GM23248 (cell line): Measurements from ENCODE around the gene MIB1.

ENCODE experiments used
- EZH2 ChIP-seq: fragments of 200-600 bp; sonication (generic); IDR thresholded peaks from 2 replicates; pipeline ENCODE4 v1.6.1; 2018; ENCODE audit warnings: antibody characterized with exemption, mild to moderate bottlenecking; ENCODE audit not compliant: insufficient read depth, poor library complexity, severe bottlenecking
- EZH2phosphoT487 ChIP-seq: fragments of 200-600 bp; sonication (generic); IDR thresholded peaks from 2 replicates; pipeline ENCODE4 v1.6.1; 2018; ENCODE audit warnings: antibody characterized with exemption, moderate library complexity, mild to moderate bottlenecking, low read depth; ENCODE audit not compliant: insufficient read depth

GRCh38 chr18:21830532-21830931 is 89.9 kb downstream of the MIB1 start:
- TF ChIP-seq EZH2 = no peak
- no peak for TF ChIP-seq EZH2phosphoT487
